DND-41 (cell line): ENCODE data around the gene OSGEP.

Source experiments
- EZH2 ChIP-seq: IDR thresholded peaks from 3 replicates; pipeline ENCODE4 v1.6.1; 2012; ENCODE audit warnings: borderline replicate concordance, low read depth, mild to moderate bottlenecking, moderate library complexity, low read length, inconsistent platforms; ENCODE audit not compliant: severe bottlenecking
- TF ChIP-seq, protein P1 (sequence below): IDR thresholded peaks from 2 replicates; pipeline ENCODE4 v1.5.1; 2012; ENCODE audit warnings: borderline replicate concordance, low read length, moderate library complexity, mild to moderate bottlenecking; ENCODE audit not compliant: poor library complexity, severe bottlenecking; ENCODE audit errors: extremely low read depth

DNA sequence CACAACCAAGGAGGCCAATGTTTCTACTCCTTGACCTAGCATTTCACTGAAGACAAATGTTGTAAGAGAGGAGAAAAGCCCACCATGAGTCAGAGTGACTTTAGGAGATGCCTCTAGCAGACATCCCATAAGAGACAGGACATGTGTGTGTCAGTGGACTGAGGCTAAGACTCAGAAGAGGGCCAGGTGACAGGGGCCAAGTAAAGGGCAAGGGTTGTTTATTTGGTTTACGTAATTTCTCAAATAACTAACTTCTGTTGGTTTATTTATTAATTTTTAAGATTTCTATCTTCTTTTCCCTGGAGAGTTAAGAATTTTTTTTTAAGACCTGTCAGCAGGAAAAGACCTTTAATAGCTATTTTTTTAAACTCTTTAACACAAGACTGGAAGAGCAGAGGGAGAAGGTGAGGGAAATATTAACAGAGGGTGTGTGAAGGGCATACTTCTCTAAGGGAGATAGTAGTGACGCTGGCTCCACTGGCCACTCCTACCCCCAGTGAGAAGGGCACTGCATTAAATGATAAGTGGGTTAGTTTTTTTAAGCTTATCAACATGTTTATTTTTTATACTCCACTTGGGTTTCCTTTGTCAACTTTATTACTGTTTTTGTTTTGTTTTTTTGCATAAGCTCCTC is 18.0 kb upstream of the OSGEP start:
- TF ChIP-seq, protein P1, sequence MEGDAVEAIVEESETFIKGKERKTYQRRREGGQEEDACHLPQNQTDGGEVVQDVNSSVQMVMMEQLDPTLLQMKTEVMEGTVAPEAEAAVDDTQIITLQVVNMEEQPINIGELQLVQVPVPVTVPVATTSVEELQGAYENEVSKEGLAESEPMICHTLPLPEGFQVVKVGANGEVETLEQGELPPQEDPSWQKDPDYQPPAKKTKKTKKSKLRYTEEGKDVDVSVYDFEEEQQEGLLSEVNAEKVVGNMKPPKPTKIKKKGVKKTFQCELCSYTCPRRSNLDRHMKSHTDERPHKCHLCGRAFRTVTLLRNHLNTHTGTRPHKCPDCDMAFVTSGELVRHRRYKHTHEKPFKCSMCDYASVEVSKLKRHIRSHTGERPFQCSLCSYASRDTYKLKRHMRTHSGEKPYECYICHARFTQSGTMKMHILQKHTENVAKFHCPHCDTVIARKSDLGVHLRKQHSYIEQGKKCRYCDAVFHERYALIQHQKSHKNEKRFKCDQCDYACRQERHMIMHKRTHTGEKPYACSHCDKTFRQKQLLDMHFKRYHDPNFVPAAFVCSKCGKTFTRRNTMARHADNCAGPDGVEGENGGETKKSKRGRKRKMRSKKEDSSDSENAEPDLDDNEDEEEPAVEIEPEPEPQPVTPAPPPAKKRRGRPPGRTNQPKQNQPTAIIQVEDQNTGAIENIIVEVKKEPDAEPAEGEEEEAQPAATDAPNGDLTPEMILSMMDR = no peak
- no peak for TF ChIP-seq EZH2
